Lower leg skin (tissue), 3 donors: Measurements from ENCODE around the gene KRT31.

Experiments
- POLR2A ChIP-seq, 2 donors: fragments of 450-650 bp; IDR thresholded peaks; one replicate each; pipeline ENCODE4 v1.6.1; 2016 to 2017; ENCODE audit warnings: antibody characterized with exemption in 2 of 2, mild to moderate bottlenecking in 1 of 2, moderate library complexity in 1 of 2
- TF ChIP-seq, protein P1 (sequence below), 3 donors: fragments of 450-650 bp; IDR thresholded peaks; one replicate each; pipeline ENCODE4 v1.5.1; 2016; ENCODE audit warnings: antibody characterized with exemption in 3 of 3, mild to moderate bottlenecking in 3 of 3, moderate library complexity in 2 of 3

DNA sequence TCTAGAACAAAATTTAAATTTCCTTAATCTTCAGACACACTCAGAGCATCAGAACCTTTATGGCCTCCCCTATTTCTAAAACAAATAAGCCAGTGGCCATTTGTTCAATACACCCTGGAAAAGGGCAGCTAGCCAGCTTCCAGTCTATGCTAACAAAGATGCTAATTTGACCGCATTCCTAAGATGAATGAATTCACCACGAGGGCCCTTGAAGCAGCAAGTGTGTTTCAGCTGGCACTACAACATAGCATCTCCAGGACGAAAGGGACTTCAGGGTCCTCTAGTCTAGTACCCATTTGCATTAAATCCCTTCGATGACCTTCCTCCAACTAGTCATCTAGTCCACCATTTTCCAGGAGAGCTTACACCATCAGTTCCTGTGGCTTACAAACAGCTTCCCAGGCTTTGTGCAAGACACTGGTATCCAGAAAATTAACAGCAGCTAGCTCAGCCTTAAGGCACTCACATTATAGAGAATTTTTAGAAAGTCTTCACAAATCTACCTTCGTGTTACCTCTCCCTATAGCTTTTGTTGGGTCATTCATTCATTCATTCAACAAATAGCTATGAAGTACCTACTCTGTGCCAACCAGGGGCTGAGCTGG lies 16.0 kb upstream of the KRT31 start:
- TF ChIP-seq POLR2A (IDR thresholded peaks at IDR 0.05) = no peak
- TF ChIP-seq, protein P1, sequence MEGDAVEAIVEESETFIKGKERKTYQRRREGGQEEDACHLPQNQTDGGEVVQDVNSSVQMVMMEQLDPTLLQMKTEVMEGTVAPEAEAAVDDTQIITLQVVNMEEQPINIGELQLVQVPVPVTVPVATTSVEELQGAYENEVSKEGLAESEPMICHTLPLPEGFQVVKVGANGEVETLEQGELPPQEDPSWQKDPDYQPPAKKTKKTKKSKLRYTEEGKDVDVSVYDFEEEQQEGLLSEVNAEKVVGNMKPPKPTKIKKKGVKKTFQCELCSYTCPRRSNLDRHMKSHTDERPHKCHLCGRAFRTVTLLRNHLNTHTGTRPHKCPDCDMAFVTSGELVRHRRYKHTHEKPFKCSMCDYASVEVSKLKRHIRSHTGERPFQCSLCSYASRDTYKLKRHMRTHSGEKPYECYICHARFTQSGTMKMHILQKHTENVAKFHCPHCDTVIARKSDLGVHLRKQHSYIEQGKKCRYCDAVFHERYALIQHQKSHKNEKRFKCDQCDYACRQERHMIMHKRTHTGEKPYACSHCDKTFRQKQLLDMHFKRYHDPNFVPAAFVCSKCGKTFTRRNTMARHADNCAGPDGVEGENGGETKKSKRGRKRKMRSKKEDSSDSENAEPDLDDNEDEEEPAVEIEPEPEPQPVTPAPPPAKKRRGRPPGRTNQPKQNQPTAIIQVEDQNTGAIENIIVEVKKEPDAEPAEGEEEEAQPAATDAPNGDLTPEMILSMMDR (IDR thresholded peaks at IDR 0.05) = no peak
